Bronchial epithelial cell (primary cell): ENCODE measurements around the gene ZNRF2. TPM values are rescaled to one million over a fixed set of nuclear protein-coding genes. Genes with fewer than 3 reads are reported as not detected.

ENCODE experiments used
- DNase-seq: peaks from one replicate; pipeline ENCODE4 v3.0.0-alpha.2; 2010; ENCODE audit warnings: low read depth
- FAIRE-seq: peaks from 2 replicates; lab custom pipeline; 2011; peaks lifted over from hg19 to GRCh38; lab: Jason Lieb, UNC
- H3K27me3 ChIP-seq: 2 replicates; pipeline ENCODE4 v1.5.1; 2011; ENCODE audit warnings: low read length; ENCODE audit not compliant: control insufficient read depth, insufficient read depth
- H3K36me3 ChIP-seq: 2 replicates; pipeline ENCODE4 v1.5.1; 2011; ENCODE audit warnings: low read length; ENCODE audit not compliant: control insufficient read depth, insufficient read depth
- H3K4me3 ChIP-seq: 2 replicates; pipeline ENCODE4 v1.5.1; 2011; ENCODE audit warnings: mild to moderate bottlenecking, low read depth, low read length, control low read depth
- total RNA-seq: library from RNA; depleted of rRNA; stranded (reverse); fragments of >200 nt; gene quantifications from 2 replicates; pipeline ENCODE4 v1.2.1, GENCODE V29; 2014
- TF ChIP-seq, protein P1 (sequence below): IDR thresholded peaks from 2 replicates; pipeline ENCODE4 v1.5.1; 2011; ENCODE audit warnings: mild to moderate bottlenecking, moderate library complexity, low read length, control low read depth, inconsistent platforms; ENCODE audit not compliant: insufficient read depth, severe bottlenecking

Gene ZNRF2
- total RNA-seq, 1 donor from 2014 or later, result 18.4 TPM

- TF ChIP-seq, protein P1, sequence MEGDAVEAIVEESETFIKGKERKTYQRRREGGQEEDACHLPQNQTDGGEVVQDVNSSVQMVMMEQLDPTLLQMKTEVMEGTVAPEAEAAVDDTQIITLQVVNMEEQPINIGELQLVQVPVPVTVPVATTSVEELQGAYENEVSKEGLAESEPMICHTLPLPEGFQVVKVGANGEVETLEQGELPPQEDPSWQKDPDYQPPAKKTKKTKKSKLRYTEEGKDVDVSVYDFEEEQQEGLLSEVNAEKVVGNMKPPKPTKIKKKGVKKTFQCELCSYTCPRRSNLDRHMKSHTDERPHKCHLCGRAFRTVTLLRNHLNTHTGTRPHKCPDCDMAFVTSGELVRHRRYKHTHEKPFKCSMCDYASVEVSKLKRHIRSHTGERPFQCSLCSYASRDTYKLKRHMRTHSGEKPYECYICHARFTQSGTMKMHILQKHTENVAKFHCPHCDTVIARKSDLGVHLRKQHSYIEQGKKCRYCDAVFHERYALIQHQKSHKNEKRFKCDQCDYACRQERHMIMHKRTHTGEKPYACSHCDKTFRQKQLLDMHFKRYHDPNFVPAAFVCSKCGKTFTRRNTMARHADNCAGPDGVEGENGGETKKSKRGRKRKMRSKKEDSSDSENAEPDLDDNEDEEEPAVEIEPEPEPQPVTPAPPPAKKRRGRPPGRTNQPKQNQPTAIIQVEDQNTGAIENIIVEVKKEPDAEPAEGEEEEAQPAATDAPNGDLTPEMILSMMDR, result no peak
- Histone ChIP-seq H3K4me3 (no peak overlapping the region), H3K36me3 (no peaks in the 10 kb centered on the region), H3K27me3 (no peaks in the 10 kb centered on the region)
- no peak for DNase-seq
- FAIRE-seq, result no peak
Observed at GRCh38 chr7:30363778-30364563, 79.6 kb downstream of the ZNRF2 start.

- DNase-seq (no peak), FAIRE-seq (no peak)
- H3K4me3 ChIP-seq, result no peak overlapping the region
- no peaks in the 10 kb centered on the region for H3K27me3 ChIP-seq
- TF ChIP-seq, protein P1, result no peak
- no peaks in the 10 kb centered on the region for H3K36me3 ChIP-seq
Observed at GRCh38 chr7:30364773-30365172, 80.4 kb downstream of the ZNRF2 start.

DNA sequence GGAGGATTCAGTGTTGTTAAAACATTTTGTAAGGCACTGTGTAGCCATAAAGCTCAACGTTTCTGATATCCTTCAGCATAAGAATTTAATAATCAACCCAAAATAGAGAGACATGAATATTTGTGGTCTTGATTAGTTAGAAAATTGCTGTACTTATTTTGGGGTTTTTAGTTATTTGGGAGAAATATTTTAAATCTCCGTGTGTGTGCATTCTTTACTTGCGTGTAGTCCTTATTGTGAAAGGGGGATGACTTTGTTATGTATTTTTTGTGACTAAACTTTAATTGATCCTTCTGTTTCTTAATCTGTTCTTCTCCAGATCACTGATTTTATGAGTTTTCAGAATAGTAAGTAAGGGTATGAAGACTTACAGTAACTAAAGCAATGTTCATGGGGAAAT is 81.2 kb downstream of the ZNRF2 start:
- H3K36me3 ChIP-seq, result no peaks in the 10 kb centered on the region
- TF ChIP-seq, protein P1, result no peak
- no peak for FAIRE-seq
- H3K4me3 ChIP-seq, result no peak overlapping the region
- no peak for DNase-seq
- no peaks in the 10 kb centered on the region for H3K27me3 ChIP-seq

DNA sequence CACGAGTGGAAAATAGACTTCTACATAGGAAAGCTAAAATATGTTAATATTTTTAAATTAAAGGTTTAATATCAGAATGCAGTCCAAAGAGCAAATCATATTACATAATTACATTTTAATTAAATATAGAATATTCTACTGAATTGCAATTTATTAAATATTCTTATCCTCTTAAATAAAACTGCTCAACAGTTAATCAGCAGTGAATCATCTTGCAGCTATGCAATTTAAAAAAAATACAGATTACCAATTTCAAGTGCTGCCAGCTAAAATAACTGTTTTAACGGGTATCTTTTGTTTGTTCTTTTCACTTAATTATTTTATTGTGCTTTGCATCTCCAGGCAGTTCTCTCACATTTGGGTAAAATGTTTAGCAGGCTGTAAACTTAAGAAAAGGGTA is 82.2 kb downstream of the ZNRF2 start:
- Histone ChIP-seq H3K4me3 (no peak overlapping the region), H3K27me3 (no peaks in the 10 kb centered on the region), H3K36me3 (no peaks in the 10 kb centered on the region)
- peak; percentile 62 for DNase-seq
- no peak for FAIRE-seq
- TF ChIP-seq, protein P1, result no peak

- TF ChIP-seq, protein P1, result no peak
- H3K36me3 ChIP-seq, result no peaks in the 10 kb centered on the region
- FAIRE-seq (no peak), DNase-seq (no peak)
- H3K4me3 ChIP-seq, result no peak overlapping the region
- no peaks in the 10 kb centered on the region for H3K27me3 ChIP-seq
Observed at GRCh38 chr7:30367561-30367960, 83.2 kb downstream of the ZNRF2 start.
